Stomach (tissue), 9 donors: ENCODE results near the gene NARF. TPM values are rescaled to one million over a fixed set of nuclear protein-coding genes. Genes with fewer than 3 reads are reported as not detected.
"Not testable (repeated sequence)": the region's sequence is repeated elsewhere in the genome, so short reads cannot be mapped to it uniquely, and the experiment has no call there.

Experiments
- DNase-seq, 2 donors: peaks; one replicate each; pipeline versions ENCODE4 v3.0.0 to v3.0.0-alpha.2; 2013 to 2019
- H3K27ac ChIP-seq, 5 donors: fragments of 200-600 bp in 4 of 5; sonication (generic) in 4 of 5; one replicate each; pipeline ENCODE4 v1.5.1; 2013 to 2019; ENCODE audit warnings: mild to moderate bottlenecking in 1 of 5, moderate library complexity in 1 of 5
- H3K27me3 ChIP-seq, 3 donors: fragments of 200-600 bp; sonication (generic); one replicate each; pipeline ENCODE4 v1.5.1; 2017 to 2019; ENCODE audit warnings: mixed run types in 1 of 3
- H3K36me3 ChIP-seq, 4 donors: fragments of 200-600 bp; sonication (generic); 1 replicate in 3 of 4; 2 replicates in 1 of 4; pipeline ENCODE4 v1.5.1; 2016 to 2019
- H3K4me1 ChIP-seq, 4 donors: fragments of 200-600 bp; sonication (generic); one replicate each; pipeline ENCODE4 v1.5.1; 2016 to 2019
- H3K4me3 ChIP-seq, 4 donors: fragments of 200-600 bp; sonication (generic) in 3 of 4; one replicate each; pipeline ENCODE4 v1.5.1; 2016 to 2019; ENCODE audit warnings: mild to moderate bottlenecking in 1 of 4
- H3K9me3 ChIP-seq, 4 donors: fragments of 200-600 bp; sonication (generic); one replicate each; pipeline ENCODE4 v1.5.1; 2016 to 2019
- CTCF ChIP-seq, 7 experiments: fragments of 450-650 bp in 4 of 7; fragments of 200-600 bp in 3 of 7; sonication (generic) in 3 of 7; IDR thresholded peaks; one replicate each; pipeline ENCODE4 v1.5.1; 2016 to 2019; ENCODE audit warnings: antibody characterized with exemption in 7 of 7, control low read depth in 2 of 7, mild to moderate bottlenecking in 1 of 7
- EP300 ChIP-seq: sonication (generic); formaldehyde crosslinking; IDR thresholded peaks from one replicate; pipeline ENCODE4 v1.6.1; 2017; ENCODE audit warnings: antibody characterized with exemption
- POLR2A ChIP-seq, 4 donors: fragments of 450-650 bp; IDR thresholded peaks; one replicate each; pipeline ENCODE4 v1.6.1; 2016; ENCODE audit warnings: antibody characterized with exemption in 4 of 4, control low read depth in 2 of 4, mild to moderate bottlenecking in 1 of 4, moderate library complexity in 1 of 4
- POLR2AphosphoS5 ChIP-seq, 3 donors: sonication (generic); formaldehyde crosslinking; IDR thresholded peaks; one replicate each; pipeline ENCODE4 v1.6.1; 2016; ENCODE audit warnings: antibody characterized with exemption in 3 of 3
- whole genome bisulfite sequencing, 5 donors: extraction: QIAGEN DNeasy Blood & Tissue Kit in 3 of 5; methylation state at CpG; one replicate each; pipeline versions ENCODE4 v1.1.5 to v1.1.7; 2013 to 2018; 5-methylcytosine and 5-hydroxymethylcytosine counted together
- intact Hi-C: fragments of 100-400 bp; cut with DNase I; formaldehyde crosslinking; loops from one replicate; pipeline ENCODE4 v1.15.1; 2023; ENCODE audit warnings: low total_unique reads
- polyA plus RNA-seq, 3 donors: library from polyadenylated mRNA; stranded (reverse); fragments of 200-250 nt; gene quantifications; one replicate each; pipeline ENCODE4 v1.2.3, GENCODE V29; 2013
- total RNA-seq, 5 donors: library from RNA; depleted of rRNA; stranded (reverse); fragments of >200 nt; gene quantifications; one replicate each; pipeline versions ENCODE4 v1.1.0 to v1.2.3, GENCODE V29; 2014 to 2016
- donor health status: healthy with polysubstance abuse.
- donor health status: Bipolar disorder and iron deficiency.
- donor health status: healthy.

Gene NARF
- total and polyA plus RNA-seq, 8 donors, result 29.4 to 83.9 (median 57.4) TPM

- TF ChIP-seq POLR2A (IDR thresholded peaks at IDR 0.05), result no peak
- no peak for TF ChIP-seq CTCF (IDR thresholded peaks at IDR 0.05)
- TF ChIP-seq EP300, result no peak
- no peak for TF ChIP-seq POLR2AphosphoS5 (IDR thresholded peaks at IDR 0.05)
- DNase-seq, result no peak
- intact Hi-C loops, result loop anchor here (5.0 kb wide), 1 partner anchor 59 kb away; no protein-coding TSS in a partner anchor
- no peaks in the 10 kb centered on the region for H3K9me3 ChIP-seq
- H3K4me3 ChIP-seq, result no peak overlapping the region
- WGBS, 5 donors, result 94 to 97% (median 95%) methylated on average over 22 to 24 of the region's 24 CpGs
- no peak overlapping the region for H3K27ac ChIP-seq
- peaks cover 0 to 51% (median 34%) of the 10 kb centered on the region in 4 donors for H3K36me3 ChIP-seq
- H3K27me3 ChIP-seq, result no peaks in the 10 kb centered on the region
- peaks cover 0 to 10% (median 8%) of the 10 kb centered on the region in 4 donors for H3K4me1 ChIP-seq
These were observed 47.0 kb upstream of the NARF start for GRCh38 chr17:82411396-82412053.

- WGBS, 5 donors, result 88 to 97% (median 92%) methylated on average over 13 to 16 of the region's 16 CpGs
- not testable (repeated sequence) for H3K4me3 ChIP-seq, H3K27ac ChIP-seq, H3K27me3 ChIP-seq, DNase-seq, H3K9me3 ChIP-seq
- intact Hi-C loops, result loop anchor here (5.0 kb wide), 1 partner anchor 60 kb away; no protein-coding TSS in a partner anchor
- Histone ChIP-seq H3K4me1 (peaks cover 0 to 11% (median 9%) of the 10 kb centered on the region in 4 donors), H3K36me3 (peaks cover 0 to 48% (median 33%) of the 10 kb centered on the region in 4 donors)
These were observed 46.5 kb upstream of the NARF start for GRCh38 chr17:82412081-82412480.

- Histone ChIP-seq H3K9me3 (no peaks in the 10 kb centered on the region), H3K4me1 (peaks cover 4 to 19% (median 15%) of the 10 kb centered on the region in 4 donors), H3K27me3 (no peaks in the 10 kb centered on the region), H3K27ac (no peak overlapping the region), H3K36me3 (peaks cover 0 to 43% (median 31%) of the 10 kb centered on the region in 4 donors), H3K4me3 (no peak overlapping the region)
- TF ChIP-seq CTCF (IDR thresholded peaks at IDR 0.05) (no peak), POLR2A (IDR thresholded peaks at IDR 0.05) (no peak), EP300 (no peak), POLR2AphosphoS5 (IDR thresholded peaks at IDR 0.05) (no peak)
- intact Hi-C loops, result loop anchor here (5.0 kb wide), 1 partner anchor 61 kb away; no protein-coding TSS in a partner anchor
- WGBS, 5 donors, result 79 to 88% (median 80%) methylated on average over 26 to 29 of the region's 29 CpGs
- peak in 1 of 2 donors; percentile 48 for DNase-seq
These were observed 45.7 kb upstream of the NARF start for GRCh38 chr17:82412535-82413520.

GRCh38 chr17:82414548-82415281 is 43.8 kb upstream of the NARF start:
- Histone ChIP-seq H3K36me3 (peaks cover 0 to 27% (median 18%) of the 10 kb centered on the region in 4 donors), H3K4me3 (no peak overlapping the region), H3K27me3 (no peaks in the 10 kb centered on the region), H3K27ac (no peak overlapping the region), H3K9me3 (no peaks in the 10 kb centered on the region), H3K4me1 (peaks cover 6 to 31% (median 25%) of the 10 kb centered on the region in 4 donors)
- intact Hi-C loops, result loop anchor here (5.0 kb wide), 1 partner anchor 62 kb away; no protein-coding TSS in a partner anchor
- TF ChIP-seq POLR2A (IDR thresholded peaks at IDR 0.05), result no peak
- TF ChIP-seq POLR2AphosphoS5 (IDR thresholded peaks at IDR 0.05), result no peak
- TF ChIP-seq CTCF (IDR thresholded peaks at IDR 0.05), result peak in 4 of 7 experiments; percentile 3 to 55 (median 51)
- no peak for TF ChIP-seq EP300
- peak; percentile 72 to 92 for DNase-seq
- WGBS, 5 donors, result 29 to 37% (median 29%) methylated on average over 37 to 38 of the region's 38 CpGs
